Measurements from ENCODE around the gene STARD9.
"Not testable (repeated sequence)": the region's sequence is repeated elsewhere in the genome, so short reads cannot be mapped to it uniquely, and the experiment has no call there.

The STARD9 gene

DNA sequence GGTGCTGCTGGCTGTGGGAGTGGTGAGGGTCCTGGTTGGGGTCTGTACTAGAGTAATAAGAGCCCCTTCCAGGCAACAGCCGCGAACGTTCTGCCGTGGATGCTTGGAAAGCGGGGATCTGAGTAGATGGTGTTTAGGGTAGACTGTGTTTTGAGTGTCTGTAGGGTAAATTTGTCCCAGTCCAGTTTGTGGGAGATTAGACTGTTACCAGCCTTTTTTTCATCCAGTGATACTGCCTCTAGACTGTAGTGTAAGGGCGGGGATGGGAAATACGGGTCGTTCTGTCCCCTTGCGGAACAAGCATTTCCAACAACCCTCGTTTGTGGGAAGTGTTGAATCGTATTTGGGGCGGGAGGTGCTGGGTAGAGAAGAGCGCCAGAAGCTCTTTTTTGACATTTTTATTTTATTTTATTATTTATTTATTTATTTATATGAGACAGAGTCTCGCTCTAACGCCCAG, 26.3 kb upstream of the STARD9 start:
- in situ Hi-C loops (cut with MboI; ENCODE audit: low sequenced_read_pairs, unreplicated experiment): no loop called here
- no peak for TF ChIP-seq CTCF (IDR thresholded peaks at IDR 0.05; ENCODE audit: borderline replicate concordance, control extremely low read depth, extremely low read depth, insufficient read depth, missing control alignments)
- DNase-seq (ENCODE audit: low spot score): peak; percentile 49

DNA sequence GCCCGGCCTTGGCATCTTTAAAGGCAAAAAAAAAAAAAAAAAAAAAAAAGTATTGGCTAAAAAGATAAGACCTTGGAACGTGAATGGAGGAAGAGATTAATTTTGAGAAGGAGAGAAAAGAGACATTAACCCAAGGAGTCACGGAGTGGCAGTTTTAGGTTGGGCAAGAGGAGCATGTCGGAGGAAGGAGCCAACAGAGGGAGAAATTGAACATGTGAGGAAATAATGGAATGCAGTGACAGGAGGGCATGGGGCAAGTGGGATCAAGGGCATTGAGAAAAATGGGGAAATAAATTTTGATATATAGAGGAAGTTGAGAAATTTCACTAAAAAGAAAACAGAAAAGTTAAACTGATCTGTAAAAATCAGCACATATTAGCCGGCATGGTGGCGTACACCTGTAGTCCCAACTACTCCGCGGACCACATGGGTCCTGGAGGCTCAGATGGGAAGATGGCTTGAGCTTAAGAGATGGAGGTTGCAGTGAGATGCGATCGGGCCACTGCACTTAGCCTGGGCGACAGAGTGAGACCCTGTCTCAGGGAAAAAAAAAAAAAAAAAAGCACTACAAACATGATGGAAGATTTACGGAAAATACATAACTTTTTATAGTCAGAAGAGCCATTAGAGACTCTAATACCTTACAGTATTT, 25.5 kb upstream of the STARD9 start:
- in situ Hi-C loops (cut with MboI; ENCODE audit: low sequenced_read_pairs, unreplicated experiment): no loop called here
- no peak for TF ChIP-seq CTCF (IDR thresholded peaks at IDR 0.05; ENCODE audit: borderline replicate concordance, control extremely low read depth, extremely low read depth, insufficient read depth, missing control alignments)
- no peak for DNase-seq (ENCODE audit: low spot score)

GRCh38 chr15:42553554-42553953, 21.9 kb upstream of the STARD9 start:
- in situ Hi-C loops (cut with MboI; ENCODE audit: low sequenced_read_pairs, unreplicated experiment): no loop called here
- TF ChIP-seq CTCF (IDR thresholded peaks at IDR 0.05; ENCODE audit: borderline replicate concordance, control extremely low read depth, extremely low read depth, insufficient read depth, missing control alignments): no peak
- no peak for DNase-seq (ENCODE audit: low spot score)

- DNase-seq (ENCODE audit: low spot score); in situ Hi-C loops (cut with MboI; ENCODE audit: low sequenced_read_pairs, unreplicated experiment): not testable (repeated sequence)
Observed at GRCh38 chr15:42556550-42557207, 18.7 kb upstream of the STARD9 start.

GRCh38 chr15:42558739-42559138, 16.7 kb upstream of the STARD9 start:
- no peak for TF ChIP-seq CTCF (IDR thresholded peaks at IDR 0.05; ENCODE audit: borderline replicate concordance, control extremely low read depth, extremely low read depth, insufficient read depth, missing control alignments)
- no peak for DNase-seq (ENCODE audit: low spot score)
- in situ Hi-C loops (cut with MboI; ENCODE audit: low sequenced_read_pairs, unreplicated experiment): no loop called here

- in situ Hi-C loops (cut with MboI; ENCODE audit: low sequenced_read_pairs, unreplicated experiment): no loop called here
- DNase-seq (ENCODE audit: low spot score): peak; percentile 22
- no peak for TF ChIP-seq CTCF (IDR thresholded peaks at IDR 0.05; ENCODE audit: borderline replicate concordance, control extremely low read depth, extremely low read depth, insufficient read depth, missing control alignments)
Observed at GRCh38 chr15:42576040-42576594, 711 bp downstream of the STARD9 start.

DNA sequence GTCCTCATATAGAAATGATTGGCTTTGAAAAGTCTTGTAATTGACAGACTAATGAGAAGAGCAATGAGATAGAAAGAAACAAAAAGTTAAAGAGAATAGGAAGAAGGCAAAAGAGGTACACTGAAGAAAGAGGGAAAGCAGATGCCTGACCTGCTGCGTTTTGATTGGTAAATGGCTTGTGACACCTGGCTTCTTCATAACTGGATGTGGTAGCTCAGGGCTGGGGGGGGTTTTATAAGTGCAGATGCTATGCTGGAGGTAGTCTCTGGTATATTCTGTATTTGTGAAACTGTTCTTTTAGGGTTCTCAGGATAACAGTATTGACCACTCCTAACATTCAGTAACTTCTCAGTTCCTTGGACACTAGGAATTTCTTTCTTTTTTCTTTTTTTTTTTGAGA, 1.4 kb downstream of the STARD9 start:
- TF ChIP-seq CTCF (IDR thresholded peaks at IDR 0.05; ENCODE audit: borderline replicate concordance, control extremely low read depth, extremely low read depth, insufficient read depth, missing control alignments): no peak
- DNase-seq (ENCODE audit: low spot score): peak; percentile 51
- in situ Hi-C loops (cut with MboI; ENCODE audit: low sequenced_read_pairs, unreplicated experiment): no loop called here

All from GM13976 (cell line).